ENCODE data around the gene VCAM1.

The VCAM1 gene, protein sequence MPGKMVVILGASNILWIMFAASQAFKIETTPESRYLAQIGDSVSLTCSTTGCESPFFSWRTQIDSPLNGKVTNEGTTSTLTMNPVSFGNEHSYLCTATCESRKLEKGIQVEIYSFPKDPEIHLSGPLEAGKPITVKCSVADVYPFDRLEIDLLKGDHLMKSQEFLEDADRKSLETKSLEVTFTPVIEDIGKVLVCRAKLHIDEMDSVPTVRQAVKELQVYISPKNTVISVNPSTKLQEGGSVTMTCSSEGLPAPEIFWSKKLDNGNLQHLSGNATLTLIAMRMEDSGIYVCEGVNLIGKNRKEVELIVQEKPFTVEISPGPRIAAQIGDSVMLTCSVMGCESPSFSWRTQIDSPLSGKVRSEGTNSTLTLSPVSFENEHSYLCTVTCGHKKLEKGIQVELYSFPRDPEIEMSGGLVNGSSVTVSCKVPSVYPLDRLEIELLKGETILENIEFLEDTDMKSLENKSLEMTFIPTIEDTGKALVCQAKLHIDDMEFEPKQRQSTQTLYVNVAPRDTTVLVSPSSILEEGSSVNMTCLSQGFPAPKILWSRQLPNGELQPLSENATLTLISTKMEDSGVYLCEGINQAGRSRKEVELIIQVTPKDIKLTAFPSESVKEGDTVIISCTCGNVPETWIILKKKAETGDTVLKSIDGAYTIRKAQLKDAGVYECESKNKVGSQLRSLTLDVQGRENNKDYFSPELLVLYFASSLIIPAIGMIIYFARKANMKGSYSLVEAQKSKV

GRCh38 chr1:100719490-100719889 lies at the start of gene VCAM1:
Gene VCAM1, plus strand, starts transcription at chr1:100719742. Its CDS starts 119 bp downstream, at chr1:100719861.
- no peaks in the 10 kb centered on the region for H3K36me3 ChIP-seq (ENCODE audit: insufficient read depth, low read length)
- peak within 1 kb of the TSS; percentile 22 for H3K9ac ChIP-seq (ENCODE audit: low read length)
- no peaks in the 10 kb centered on the region for H3K27me3 ChIP-seq (ENCODE audit: control insufficient read depth in 1 of 2, insufficient read depth in 2 of 2, low read length in 2 of 2)
- H3K27ac ChIP-seq (ENCODE audit: low read depth, low read length) = no peak within 1 kb of the TSS
- no peaks in the 10 kb centered on the region for H3K9me3 ChIP-seq (ENCODE audit: low read length)
- peaks cover 13% of the 10 kb centered on the region for H3K4me1 ChIP-seq (ENCODE audit: insufficient read depth, low read length)
- peak within 1 kb of the TSS; percentile 7 to 43 for H3K4me3 ChIP-seq (ENCODE audit: low read depth in 1 of 2, low read length in 2 of 2)

DNA sequence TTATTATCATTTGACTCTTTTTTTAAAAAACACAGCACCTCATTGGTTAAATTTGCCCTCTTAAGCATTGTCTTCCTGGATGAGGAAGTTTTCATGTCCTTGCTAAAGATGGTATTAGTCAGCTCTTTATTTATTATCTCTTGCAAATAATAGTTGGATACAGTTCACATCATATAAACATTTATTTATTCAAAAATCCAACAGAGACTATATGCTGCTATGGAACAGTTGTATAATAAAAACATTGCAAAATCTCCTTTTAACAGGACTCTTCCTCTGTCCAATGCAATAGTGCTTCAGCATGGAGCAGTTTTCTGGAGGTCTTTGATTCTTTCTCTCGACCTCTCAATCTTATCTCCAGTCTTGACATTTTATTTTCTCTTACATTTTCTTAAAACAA lies 49.5 kb upstream of the VCAM1 start:
- H3K9ac ChIP-seq (ENCODE audit: low read length) = no peak overlapping the region
- no peaks in the 10 kb centered on the region for H3K27me3 ChIP-seq (ENCODE audit: control insufficient read depth in 1 of 2, insufficient read depth in 2 of 2, low read length in 2 of 2)
- no peak overlapping the region for H3K27ac ChIP-seq (ENCODE audit: low read depth, low read length)

GRCh38 chr1:100671601-100672000 lies 47.9 kb upstream of the VCAM1 start:
- Histone ChIP-seq H3K36me3 (ENCODE audit: insufficient read depth, low read length) (no peaks in the 10 kb centered on the region), H3K27me3 (ENCODE audit: control insufficient read depth in 1 of 2, insufficient read depth in 2 of 2, low read length in 2 of 2) (no peaks in the 10 kb centered on the region), H3K27ac (ENCODE audit: low read depth, low read length) (no peak overlapping the region), H3K4me1 (ENCODE audit: insufficient read depth, low read length) (no peaks in the 10 kb centered on the region), H3K4me3 (ENCODE audit: low read depth in 1 of 2, low read length in 2 of 2) (no peak overlapping the region), H3K9ac (ENCODE audit: low read length) (no peak overlapping the region), H3K9me3 (ENCODE audit: low read length) (no peaks in the 10 kb centered on the region)

More for the DNA sequence above, 49.5 kb upstream of the VCAM1 start:
- no peaks in the 10 kb centered on the region for H3K4me1 ChIP-seq (ENCODE audit: insufficient read depth, low read length)
- no peaks in the 10 kb centered on the region for H3K9me3 ChIP-seq (ENCODE audit: low read length)
- H3K4me3 ChIP-seq (ENCODE audit: low read depth in 1 of 2, low read length in 2 of 2) = no peak overlapping the region
- no peaks in the 10 kb centered on the region for H3K36me3 ChIP-seq (ENCODE audit: insufficient read depth, low read length)

DNA sequence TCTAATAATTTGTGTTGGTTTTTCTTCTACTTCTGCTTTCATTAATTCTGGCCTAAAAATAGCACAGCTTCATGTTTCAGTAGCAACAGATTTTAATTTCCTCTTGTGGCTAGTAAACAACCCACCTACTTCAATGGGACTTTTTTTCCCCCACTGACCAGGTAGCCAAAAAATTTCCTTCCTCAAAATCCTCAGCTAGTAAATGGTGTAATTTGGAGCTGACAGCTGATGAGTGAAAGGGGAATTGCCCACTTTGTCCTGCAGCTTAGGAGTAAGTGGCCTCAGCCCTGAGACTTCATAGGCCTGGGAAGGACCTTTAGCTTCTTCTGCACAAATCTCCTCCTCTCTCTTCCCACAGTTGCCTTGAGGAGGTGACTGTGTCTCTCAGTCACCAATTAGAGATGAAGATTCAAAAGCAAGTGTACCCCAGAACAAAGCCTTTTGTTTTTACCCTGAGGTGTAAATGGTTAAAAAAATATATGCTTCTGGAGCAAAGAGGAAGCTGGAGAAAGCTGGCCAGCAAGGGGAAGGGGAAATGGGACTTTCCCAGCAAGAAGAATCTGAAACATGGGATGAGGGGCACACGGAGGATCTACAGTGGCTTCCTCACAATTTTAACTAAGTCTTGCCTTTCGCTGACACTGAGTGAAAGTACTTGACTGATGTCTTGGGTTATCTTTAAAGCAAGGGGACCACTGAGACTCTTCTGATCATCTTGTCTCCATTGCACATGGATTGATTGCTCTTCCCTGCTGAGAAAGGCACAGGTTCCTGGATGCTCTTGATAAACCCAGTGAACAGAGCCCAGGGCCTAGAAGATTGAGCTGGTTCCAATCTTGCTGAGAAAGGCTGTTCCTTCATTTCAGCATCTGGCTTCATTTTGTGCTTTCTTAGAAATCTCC lies 35.8 kb upstream of the VCAM1 start:
- Histone ChIP-seq H3K9ac (ENCODE audit: low read length) (no peak overlapping the region), H3K4me1 (ENCODE audit: insufficient read depth, low read length) (no peaks in the 10 kb centered on the region), H3K9me3 (ENCODE audit: low read length) (no peaks in the 10 kb centered on the region), H3K36me3 (ENCODE audit: insufficient read depth, low read length) (no peaks in the 10 kb centered on the region), H3K27ac (ENCODE audit: low read depth, low read length) (no peak overlapping the region), H3K4me3 (ENCODE audit: low read depth in 1 of 2, low read length in 2 of 2) (no peak overlapping the region), H3K27me3 (ENCODE audit: control insufficient read depth in 1 of 2, insufficient read depth in 2 of 2, low read length in 2 of 2) (no peaks in the 10 kb centered on the region)

GRCh38 chr1:100699744-100700143 lies 19.8 kb upstream of the VCAM1 start:
- Histone ChIP-seq H3K4me1 (ENCODE audit: insufficient read depth, low read length) (no peaks in the 10 kb centered on the region), H3K9ac (ENCODE audit: low read length) (no peak overlapping the region), H3K36me3 (ENCODE audit: insufficient read depth, low read length) (no peaks in the 10 kb centered on the region), H3K4me3 (ENCODE audit: low read depth in 1 of 2, low read length in 2 of 2) (no peak overlapping the region), H3K9me3 (ENCODE audit: low read length) (no peaks in the 10 kb centered on the region), H3K27me3 (ENCODE audit: control insufficient read depth in 1 of 2, insufficient read depth in 2 of 2, low read length in 2 of 2) (no peaks in the 10 kb centered on the region), H3K27ac (ENCODE audit: low read depth, low read length) (no peak overlapping the region)

DNA sequence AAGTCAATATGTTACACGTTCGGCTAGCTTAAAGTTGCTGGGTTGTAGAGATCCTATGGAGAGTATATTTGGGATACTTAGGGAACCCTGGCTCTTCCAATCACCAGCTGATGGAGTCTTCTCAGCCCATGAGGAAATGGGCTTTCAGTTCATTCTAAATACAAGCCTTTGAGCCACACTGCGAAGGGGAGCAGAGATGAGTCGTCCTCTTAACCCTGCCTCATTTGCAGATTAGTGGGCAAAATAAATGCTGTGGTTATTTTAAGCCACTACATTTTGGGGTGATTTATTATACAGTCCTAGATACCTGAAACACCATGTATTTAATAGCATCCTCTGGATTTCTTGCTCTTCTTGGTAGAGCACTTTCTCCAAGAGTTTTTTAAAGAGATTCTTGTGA lies 19.0 kb upstream of the VCAM1 start:
- Histone ChIP-seq H3K4me1 (ENCODE audit: insufficient read depth, low read length) (no peaks in the 10 kb centered on the region), H3K36me3 (ENCODE audit: insufficient read depth, low read length) (no peaks in the 10 kb centered on the region), H3K27ac (ENCODE audit: low read depth, low read length) (no peak overlapping the region), H3K4me3 (ENCODE audit: low read depth in 1 of 2, low read length in 2 of 2) (no peak overlapping the region), H3K9me3 (ENCODE audit: low read length) (no peaks in the 10 kb centered on the region), H3K27me3 (ENCODE audit: control insufficient read depth in 1 of 2, insufficient read depth in 2 of 2, low read length in 2 of 2) (no peaks in the 10 kb centered on the region), H3K9ac (ENCODE audit: low read length) (no peak overlapping the region)

- Histone ChIP-seq H3K27ac (ENCODE audit: low read depth, low read length) (no peak overlapping the region), H3K4me1 (ENCODE audit: insufficient read depth, low read length) (no peaks in the 10 kb centered on the region), H3K9me3 (ENCODE audit: low read length) (no peaks in the 10 kb centered on the region), H3K27me3 (ENCODE audit: control insufficient read depth in 1 of 2, insufficient read depth in 2 of 2, low read length in 2 of 2) (no peaks in the 10 kb centered on the region), H3K9ac (ENCODE audit: low read length) (no peak overlapping the region), H3K36me3 (ENCODE audit: insufficient read depth, low read length) (no peaks in the 10 kb centered on the region), H3K4me3 (ENCODE audit: low read depth in 1 of 2, low read length in 2 of 2) (no peak overlapping the region)
Observed at GRCh38 chr1:100703052-100703451, 16.5 kb upstream of the VCAM1 start.

GRCh38 chr1:100703716-100704115 lies 15.8 kb upstream of the VCAM1 start:
- no peak overlapping the region for H3K9ac ChIP-seq (ENCODE audit: low read length)
- H3K36me3 ChIP-seq (ENCODE audit: insufficient read depth, low read length) = no peaks in the 10 kb centered on the region
- no peak overlapping the region for H3K4me3 ChIP-seq (ENCODE audit: low read depth in 1 of 2, low read length in 2 of 2)
- H3K27me3 ChIP-seq (ENCODE audit: control insufficient read depth in 1 of 2, insufficient read depth in 2 of 2, low read length in 2 of 2) = no peaks in the 10 kb centered on the region
- H3K9me3 ChIP-seq (ENCODE audit: low read length) = no peaks in the 10 kb centered on the region
- H3K4me1 ChIP-seq (ENCODE audit: insufficient read depth, low read length) = no peaks in the 10 kb centered on the region
- H3K27ac ChIP-seq (ENCODE audit: low read depth, low read length) = no peak overlapping the region

DNA sequence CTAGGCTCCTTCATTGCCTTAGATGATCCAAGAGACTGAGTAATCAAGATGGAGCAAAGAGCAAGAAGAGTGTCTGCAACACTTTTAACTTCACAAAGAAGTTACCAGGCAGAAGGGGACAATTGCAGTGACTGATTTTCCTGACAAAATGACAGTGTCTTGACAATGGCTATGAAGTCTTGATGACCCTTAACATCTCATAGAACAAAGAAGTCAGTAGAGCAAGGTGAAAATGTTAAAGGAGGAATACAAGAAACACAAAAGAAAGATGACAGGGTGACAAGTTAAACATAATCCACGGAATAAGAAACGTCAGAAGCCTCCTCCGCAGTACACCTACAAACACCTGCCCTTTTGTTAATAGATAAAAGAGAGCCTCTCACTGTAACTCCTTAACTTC lies 15.1 kb upstream of the VCAM1 start:
- Histone ChIP-seq H3K27ac (ENCODE audit: low read depth, low read length) (no peak overlapping the region), H3K27me3 (ENCODE audit: control insufficient read depth in 1 of 2, insufficient read depth in 2 of 2, low read length in 2 of 2) (no peaks in the 10 kb centered on the region), H3K4me1 (ENCODE audit: insufficient read depth, low read length) (no peaks in the 10 kb centered on the region)

DNA sequence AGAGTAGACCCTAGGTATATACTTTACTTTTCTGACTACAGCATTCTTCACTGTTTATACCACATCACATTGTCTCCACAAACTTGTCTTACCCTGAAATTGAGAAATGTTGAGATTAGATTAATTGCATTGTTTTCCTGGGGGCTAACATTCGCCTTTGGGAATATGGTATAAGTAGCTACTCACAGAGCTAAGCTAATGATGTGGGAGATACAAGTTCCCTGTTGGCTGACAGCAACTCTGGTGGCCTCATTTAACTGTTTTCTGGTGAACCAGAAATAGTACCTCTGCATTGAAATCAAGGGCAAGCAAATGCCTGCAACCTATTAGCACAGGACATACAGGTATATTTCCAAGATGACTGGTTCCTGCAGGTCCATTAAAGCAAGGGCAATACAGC lies 13.2 kb upstream of the VCAM1 start:
- Histone ChIP-seq H3K9ac (ENCODE audit: low read length) (no peak overlapping the region), H3K27me3 (ENCODE audit: control insufficient read depth in 1 of 2, insufficient read depth in 2 of 2, low read length in 2 of 2) (no peaks in the 10 kb centered on the region), H3K27ac (ENCODE audit: low read depth, low read length) (no peak overlapping the region), H3K4me3 (ENCODE audit: low read depth in 1 of 2, low read length in 2 of 2) (no peak overlapping the region), H3K9me3 (ENCODE audit: low read length) (no peaks in the 10 kb centered on the region), H3K36me3 (ENCODE audit: insufficient read depth, low read length) (no peaks in the 10 kb centered on the region), H3K4me1 (ENCODE audit: insufficient read depth, low read length) (no peaks in the 10 kb centered on the region)

More for the DNA sequence above, 15.1 kb upstream of the VCAM1 start:
- no peaks in the 10 kb centered on the region for H3K9me3 ChIP-seq (ENCODE audit: low read length)
- no peaks in the 10 kb centered on the region for H3K36me3 ChIP-seq (ENCODE audit: insufficient read depth, low read length)
- H3K4me3 ChIP-seq (ENCODE audit: low read depth in 1 of 2, low read length in 2 of 2) = no peak overlapping the region
- no peak overlapping the region for H3K9ac ChIP-seq (ENCODE audit: low read length)

- H3K27ac ChIP-seq (ENCODE audit: low read depth, low read length) = no peak overlapping the region
- H3K4me1 ChIP-seq (ENCODE audit: insufficient read depth, low read length) = no peaks in the 10 kb centered on the region
- no peaks in the 10 kb centered on the region for H3K36me3 ChIP-seq (ENCODE audit: insufficient read depth, low read length)
- H3K9me3 ChIP-seq (ENCODE audit: low read length) = no peaks in the 10 kb centered on the region
- no peak overlapping the region for H3K9ac ChIP-seq (ENCODE audit: low read length)
- H3K4me3 ChIP-seq (ENCODE audit: low read depth in 1 of 2, low read length in 2 of 2) = no peak overlapping the region
- no peaks in the 10 kb centered on the region for H3K27me3 ChIP-seq (ENCODE audit: control insufficient read depth in 1 of 2, insufficient read depth in 2 of 2, low read length in 2 of 2)
Observed at GRCh38 chr1:100706856-100707255, 12.7 kb upstream of the VCAM1 start.

All from muscle layer of colon (tissue), 2 donors.